SK-N-SH (cell line): ENCODE measurements around the gene SQOR.

Experiments
- CHD2 ChIP-seq: fragments of 150-350 bp; IDR thresholded peaks from 2 replicates; pipeline ENCODE4 v1.6.1; 2018; ENCODE audit warnings: low read length; ENCODE audit not compliant: partially characterized antibody
- CTCF ChIP-seq: fragments of 200-600 bp; sonication (generic); IDR thresholded peaks from 2 replicates; pipeline ENCODE4 v1.6.1; 2017; ENCODE audit warnings: antibody characterized with exemption, mild to moderate bottlenecking, moderate library complexity
- FOXJ3 ChIP-seq: sonication (generic); formaldehyde crosslinking; IDR thresholded peaks from 2 replicates; pipeline ENCODE4 v1.5.1; 2020; ENCODE audit warnings: mild to moderate bottlenecking, missing genetic modification reagents
- JUND ChIP-seq: IDR thresholded peaks from 2 replicates; pipeline ENCODE4 v1.4.0; 2012
- POLR2AphosphoS5 ChIP-seq: IDR thresholded peaks from 2 replicates; pipeline ENCODE4 v1.6.1; 2012; ENCODE audit warnings: low read depth, low read length
- RAD21 ChIP-seq: IDR thresholded peaks from 2 replicates; pipeline ENCODE4 v1.6.1; 2012; ENCODE audit warnings: mild to moderate bottlenecking, low read length
- REST ChIP-seq: IDR thresholded peaks from 2 replicates; pipeline ENCODE4 v1.6.1; 2012; ENCODE audit warnings: mild to moderate bottlenecking, low read depth, low read length, moderate library complexity
- RXRA ChIP-seq: IDR thresholded peaks from 2 replicates; pipeline ENCODE4 v1.4.0; 2012; ENCODE audit warnings: low read depth, mild to moderate bottlenecking, borderline replicate concordance
- USF1 ChIP-seq: IDR thresholded peaks from 2 replicates; pipeline ENCODE4 v1.4.0; 2012; ENCODE audit warnings: low read depth, borderline replicate concordance
- USF2 ChIP-seq: fragments of 150-350 bp; IDR thresholded peaks from 2 replicates; pipeline ENCODE4 v1.6.1; 2017; ENCODE audit warnings: antibody characterized with exemption, low read length, low read depth, borderline replicate concordance
- YY1 ChIP-seq: IDR thresholded peaks from 2 replicates; pipeline ENCODE4 v1.4.0; 2012; ENCODE audit warnings: low read depth, mild to moderate bottlenecking
- TF ChIP-seq, protein P1 (sequence below): IDR thresholded peaks from 2 replicates; pipeline ENCODE4 v1.4.0; 2012; ENCODE audit warnings: low read depth
- TF ChIP-seq, protein P2 (sequence below): IDR thresholded peaks from 2 replicates; pipeline ENCODE4 v1.4.0; 2012; ENCODE audit warnings: low read depth, borderline replicate concordance
- TF ChIP-seq, protein P3 (sequence below): fragments of 150-350 bp; IDR thresholded peaks from 2 replicates; pipeline ENCODE4 v1.6.1; 2016; ENCODE audit warnings: mild to moderate bottlenecking, low read depth, low read length

DNA sequence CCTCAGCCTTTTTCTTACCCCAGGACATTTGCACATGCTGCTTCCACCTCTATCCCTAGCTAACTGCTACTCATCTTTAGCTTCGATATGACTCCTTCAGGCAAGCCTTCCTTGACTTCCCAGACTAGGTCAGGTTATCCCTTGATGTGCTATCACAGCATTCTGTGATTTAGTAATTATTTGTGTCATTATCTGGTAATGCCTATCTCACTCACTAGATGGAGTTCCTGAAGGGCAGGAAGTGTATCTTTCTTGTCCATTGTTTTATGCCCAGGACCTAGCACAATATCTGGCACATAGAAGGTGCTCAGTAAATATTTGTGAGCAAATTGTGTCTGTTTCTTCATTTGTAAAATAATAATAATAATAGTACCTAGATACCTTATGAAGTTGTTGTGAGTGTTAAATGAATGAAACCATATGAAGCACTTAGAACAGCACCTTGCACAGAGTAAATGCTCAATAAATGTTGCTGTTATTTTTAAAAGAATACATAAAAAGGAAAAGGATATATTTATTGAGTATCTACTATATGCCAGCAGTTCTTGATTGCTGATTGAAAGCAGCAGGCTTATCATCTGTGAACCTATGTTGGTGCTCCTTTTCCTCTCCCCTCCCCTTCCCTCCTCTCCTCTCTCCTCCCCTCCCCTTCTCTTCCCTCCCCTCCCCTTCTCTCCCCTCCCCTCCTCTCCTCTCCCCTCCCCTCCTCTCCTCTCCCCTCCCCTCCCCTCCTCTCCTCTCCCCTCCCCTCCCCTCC, 31.5 kb downstream of the SQOR start:
- TF ChIP-seq REST (no peak), POLR2AphosphoS5 (no peak), CTCF (no peak; the same call in 1 of the 2 replicates), FOXJ3 (CRISPR knock-in tag) (no peak), YY1 (no peak), USF1 (no peak), RXRA (no peak), CHD2 (no peak), USF2 (no peak), RAD21 (no peak), JUND (no peak)
- TF ChIP-seq, protein P1, sequence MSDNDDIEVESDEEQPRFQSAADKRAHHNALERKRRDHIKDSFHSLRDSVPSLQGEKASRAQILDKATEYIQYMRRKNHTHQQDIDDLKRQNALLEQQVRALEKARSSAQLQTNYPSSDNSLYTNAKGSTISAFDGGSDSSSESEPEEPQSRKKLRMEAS: no peak
- TF ChIP-seq, protein P2, sequence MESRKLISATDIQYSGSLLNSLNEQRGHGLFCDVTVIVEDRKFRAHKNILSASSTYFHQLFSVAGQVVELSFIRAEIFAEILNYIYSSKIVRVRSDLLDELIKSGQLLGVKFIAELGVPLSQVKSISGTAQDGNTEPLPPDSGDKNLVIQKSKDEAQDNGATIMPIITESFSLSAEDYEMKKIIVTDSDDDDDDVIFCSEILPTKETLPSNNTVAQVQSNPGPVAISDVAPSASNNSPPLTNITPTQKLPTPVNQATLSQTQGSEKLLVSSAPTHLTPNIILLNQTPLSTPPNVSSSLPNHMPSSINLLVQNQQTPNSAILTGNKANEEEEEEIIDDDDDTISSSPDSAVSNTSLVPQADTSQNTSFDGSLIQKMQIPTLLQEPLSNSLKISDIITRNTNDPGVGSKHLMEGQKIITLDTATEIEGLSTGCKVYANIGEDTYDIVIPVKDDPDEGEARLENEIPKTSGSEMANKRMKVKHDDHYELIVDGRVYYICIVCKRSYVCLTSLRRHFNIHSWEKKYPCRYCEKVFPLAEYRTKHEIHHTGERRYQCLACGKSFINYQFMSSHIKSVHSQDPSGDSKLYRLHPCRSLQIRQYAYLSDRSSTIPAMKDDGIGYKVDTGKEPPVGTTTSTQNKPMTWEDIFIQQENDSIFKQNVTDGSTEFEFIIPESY: no peak
- TF ChIP-seq, protein P3, sequence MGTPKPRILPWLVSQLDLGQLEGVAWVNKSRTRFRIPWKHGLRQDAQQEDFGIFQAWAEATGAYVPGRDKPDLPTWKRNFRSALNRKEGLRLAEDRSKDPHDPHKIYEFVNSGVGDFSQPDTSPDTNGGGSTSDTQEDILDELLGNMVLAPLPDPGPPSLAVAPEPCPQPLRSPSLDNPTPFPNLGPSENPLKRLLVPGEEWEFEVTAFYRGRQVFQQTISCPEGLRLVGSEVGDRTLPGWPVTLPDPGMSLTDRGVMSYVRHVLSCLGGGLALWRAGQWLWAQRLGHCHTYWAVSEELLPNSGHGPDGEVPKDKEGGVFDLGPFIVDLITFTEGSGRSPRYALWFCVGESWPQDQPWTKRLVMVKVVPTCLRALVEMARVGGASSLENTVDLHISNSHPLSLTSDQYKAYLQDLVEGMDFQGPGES: no peak
